H7 (cell line): ENCODE measurements around the gene OXER1. TPM values are rescaled to one million over a fixed set of nuclear protein-coding genes. Genes with fewer than 3 reads are reported as not detected.

Experiments
- DNase-seq: peaks from one replicate; pipeline ENCODE4 v3.0.0; 2012
- H3K27me3 ChIP-seq: 2 replicates; pipeline ENCODE4 v1.6.0; 2011; ENCODE audit warnings: mild to moderate bottlenecking, low read length; ENCODE audit not compliant: control insufficient read depth, insufficient read depth
- H3K36me3 ChIP-seq: replicated peaks from 2 replicates; pipeline ENCODE4 v1.5.1; 2011; ENCODE audit warnings: low read length; ENCODE audit not compliant: control insufficient read depth, insufficient read depth
- H3K4me3 ChIP-seq: 2 replicates; pipeline ENCODE4 v1.5.1; 2011; ENCODE audit warnings: low read depth, mild to moderate bottlenecking, control low read depth, low read length, moderate library complexity; ENCODE audit not compliant: insufficient read depth
- total RNA-seq: library from RNA; depleted of rRNA; stranded (reverse); fragments of >200 nt; shearing (Covaris generic); gene quantifications from 2 replicates; pipeline ENCODE4 v1.2.3, GENCODE V29; 2014

The OXER1 gene
- total RNA-seq, 1 experiment from 2014 or later: 0.69 TPM

- no peak for DNase-seq
These were observed 36.6 kb upstream of the OXER1 start for GRCh38 chr2:42800461-42800962.

GRCh38 chr2:42799881-42800280 lies 35.9 kb upstream of the OXER1 start:
- no peaks in the 10 kb centered on the region for H3K36me3 ChIP-seq
- no peaks in the 10 kb centered on the region for H3K27me3 ChIP-seq
- no peak for DNase-seq
- H3K4me3 ChIP-seq: no peak overlapping the region

More at GRCh38 chr2:42800461-42800962, 36.6 kb upstream of the OXER1 start:
- H3K4me3 ChIP-seq: no peak overlapping the region
- no peaks in the 10 kb centered on the region for H3K36me3 ChIP-seq
- H3K27me3 ChIP-seq: no peaks in the 10 kb centered on the region

GRCh38 chr2:42797281-42797680 lies 33.3 kb upstream of the OXER1 start:
- Histone ChIP-seq H3K27me3 (no peaks in the 10 kb centered on the region; the same call in 1 of the 2 replicates), H3K36me3 (no peaks in the 10 kb centered on the region), H3K4me3 (no peak overlapping the region)
- DNase-seq: no peak

GRCh38 chr2:42796427-42797248 lies 32.7 kb upstream of the OXER1 start:
- peaks cover 5% of the 10 kb centered on the region for H3K27me3 ChIP-seq
- no peak for DNase-seq
- no peak overlapping the region for H3K4me3 ChIP-seq
- H3K36me3 ChIP-seq: no peaks in the 10 kb centered on the region

GRCh38 chr2:42795841-42796301 lies 31.9 kb upstream of the OXER1 start:
- DNase-seq: no peak
- Histone ChIP-seq H3K4me3 (no peak overlapping the region), H3K27me3 (peaks cover 8% of the 10 kb centered on the region), H3K36me3 (no peaks in the 10 kb centered on the region)

- H3K27me3 ChIP-seq: peaks cover 8% of the 10 kb centered on the region
- H3K36me3 ChIP-seq: no peaks in the 10 kb centered on the region
- no peak overlapping the region for H3K4me3 ChIP-seq
- DNase-seq: no peak
These were observed 31.3 kb upstream of the OXER1 start for GRCh38 chr2:42795275-42795674.

- peak; percentile 84 for DNase-seq
- Histone ChIP-seq H3K36me3 (no peaks in the 10 kb centered on the region), H3K27me3 (peaks cover 8% of the 10 kb centered on the region), H3K4me3 (no peak overlapping the region)
These were observed 30.5 kb upstream of the OXER1 start for GRCh38 chr2:42794271-42795046.

GRCh38 chr2:42793334-42794270 lies 29.7 kb upstream of the OXER1 start:
- Histone ChIP-seq H3K27me3 (peaks cover 8% of the 10 kb centered on the region), H3K36me3 (no peaks in the 10 kb centered on the region), H3K4me3 (peak overlapping the region; percentile 63)
- peak; percentile 76 for DNase-seq

GRCh38 chr2:42792583-42793333 lies 28.8 kb upstream of the OXER1 start, which contains the start of gene HAAO:
HAAO (minus strand) TSS chr2:42792583; CDS start chr2:42792536, 47 bp downstream.
- H3K4me3 ChIP-seq: peak within 1 kb of the TSS; percentile 63
- peak; percentile 90 for DNase-seq
- no peaks in the 10 kb centered on the region for H3K36me3 ChIP-seq
- peaks cover 8% of the 10 kb centered on the region for H3K27me3 ChIP-seq

- Histone ChIP-seq H3K36me3 (no peaks in the 10 kb centered on the region), H3K4me3 (peak overlapping the region; percentile 63), H3K27me3 (peaks cover 8% of the 10 kb centered on the region)
- no peak for DNase-seq
These were observed 28.2 kb upstream of the OXER1 start for GRCh38 chr2:42792087-42792582.

- H3K36me3 ChIP-seq: no peaks in the 10 kb centered on the region
- H3K4me3 ChIP-seq: no peak overlapping the region; the same call in 1 of the 2 replicates
- peaks cover 8% of the 10 kb centered on the region for H3K27me3 ChIP-seq
- no peak for DNase-seq
These were observed 27.7 kb upstream of the OXER1 start for GRCh38 chr2:42791606-42792005.

GRCh38 chr2:42789751-42790150 lies 25.8 kb upstream of the OXER1 start:
- no peaks in the 10 kb centered on the region for H3K36me3 ChIP-seq
- no peak overlapping the region for H3K4me3 ChIP-seq
- peaks cover 8% of the 10 kb centered on the region for H3K27me3 ChIP-seq
- DNase-seq: no peak

GRCh38 chr2:42788882-42789281 lies 24.9 kb upstream of the OXER1 start:
- no peaks in the 10 kb centered on the region for H3K36me3 ChIP-seq
- H3K27me3 ChIP-seq: peaks cover 8% of the 10 kb centered on the region
- DNase-seq: no peak
- H3K4me3 ChIP-seq: no peak overlapping the region
